ENCODE measurements around the gene ZNF774.
"Not testable (repeated sequence)": the region's sequence is repeated elsewhere in the genome, so short reads cannot be mapped to it uniquely, and the experiment has no call there.

ZNF774 gene

DNA sequence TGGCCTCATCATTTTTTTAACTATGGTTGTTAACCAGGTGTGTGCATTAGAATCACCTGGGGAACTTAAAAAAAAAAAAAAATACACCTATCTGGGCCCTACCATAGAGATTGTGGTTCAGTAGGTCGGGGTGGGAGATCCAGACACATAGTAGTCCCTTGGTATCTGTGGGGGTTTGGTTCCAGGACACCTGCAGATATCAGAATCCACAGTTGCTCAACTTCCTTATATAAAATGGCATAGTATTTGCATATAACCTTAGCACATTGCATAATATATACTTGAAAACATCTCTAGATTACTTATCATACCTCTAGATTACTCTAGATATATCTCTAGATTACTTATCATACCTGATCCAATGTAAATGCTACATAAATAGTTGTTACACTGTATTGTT lies 41.0 kb downstream of the ZNF774 start:
- no peak for DNase-seq (ENCODE audit: low read depth)

DNA sequence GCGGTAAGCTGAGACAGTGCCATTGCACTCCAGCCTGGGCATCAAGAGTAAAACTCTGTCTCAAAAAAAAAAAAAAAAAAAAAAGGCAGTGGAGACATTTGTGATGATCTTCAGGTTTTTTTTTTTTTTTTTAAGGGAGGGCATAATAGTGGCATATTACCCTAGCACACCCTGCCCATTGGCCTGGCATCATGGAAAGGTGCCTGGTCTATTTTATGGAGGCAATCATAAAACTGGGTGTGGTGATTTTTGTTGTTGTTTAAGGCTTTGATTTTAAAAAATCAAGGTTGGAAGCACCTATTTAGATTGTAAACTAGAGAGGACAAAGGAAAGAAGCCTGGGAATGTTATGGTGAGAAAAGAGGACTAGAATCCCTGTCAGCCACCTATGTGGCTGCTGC lies 42.0 kb downstream of the ZNF774 start:
- no peak for DNase-seq (ENCODE audit: low read depth)

- DNase-seq (ENCODE audit: low read depth), result no peak
Measured at GRCh38 chr15:90394748-90395442, 42.8 kb downstream of the ZNF774 start.

DNA sequence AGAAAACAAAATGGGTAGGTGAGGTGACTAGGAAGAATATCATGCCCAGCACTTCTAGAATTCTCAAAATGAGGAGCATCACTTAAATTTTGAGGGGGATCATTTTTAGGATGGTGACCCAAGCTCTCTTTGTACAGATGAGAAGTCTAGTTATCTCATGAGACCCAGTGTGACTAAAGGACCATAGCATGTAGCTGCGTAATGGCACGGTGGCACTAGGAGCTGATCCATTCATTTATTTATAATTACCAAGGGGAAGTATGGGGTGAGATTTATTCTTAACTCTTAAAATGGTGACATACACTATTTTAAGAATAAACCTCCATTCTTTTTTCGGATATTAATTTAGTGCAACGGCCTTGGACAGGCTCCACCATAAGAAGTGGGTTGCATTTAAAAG lies 44.2 kb downstream of the ZNF774 start:
- DNase-seq (ENCODE audit: low read depth), result no peak

DNA sequence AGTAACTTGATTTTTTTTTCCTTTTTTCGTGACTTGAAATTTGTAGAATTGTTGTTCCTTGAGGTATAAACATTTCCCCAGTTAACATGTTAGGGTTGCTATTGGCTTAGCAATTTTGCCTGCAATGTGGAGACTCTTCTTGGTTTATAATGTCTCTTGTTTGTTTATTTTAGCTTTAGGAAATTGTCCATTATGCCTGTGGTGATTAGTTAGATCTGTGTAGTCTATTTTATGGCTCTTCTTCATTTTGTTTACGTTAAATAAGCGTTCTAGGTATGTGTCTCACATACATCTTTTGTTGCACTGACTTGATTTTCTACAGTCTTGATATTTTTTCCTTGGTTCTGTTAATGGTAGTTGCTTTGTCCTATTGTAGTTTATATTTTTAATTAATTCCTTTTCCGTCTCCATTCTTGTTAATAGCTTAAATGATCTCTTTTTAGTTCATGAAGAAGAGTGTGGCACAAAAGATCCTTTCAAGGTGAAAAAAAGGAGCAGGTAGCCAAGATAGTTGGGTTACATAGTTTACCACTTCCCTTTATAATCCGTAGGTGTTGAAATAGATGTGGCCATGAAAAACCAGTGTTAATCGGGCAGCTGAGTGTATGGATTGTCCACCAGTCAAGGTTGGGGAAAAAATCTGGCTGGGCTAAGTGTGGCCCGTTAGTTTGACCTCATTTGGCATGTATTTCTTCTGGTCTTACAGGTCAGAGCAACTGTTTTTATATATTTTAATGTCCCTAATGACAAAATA lies 48.1 kb downstream of the ZNF774 start:
- DNase-seq (ENCODE audit: low read depth), result no peak

GRCh38 chr15:90400759-90401314 lies 48.8 kb downstream of the ZNF774 start:
- DNase-seq (ENCODE audit: low read depth), result no peak

- no peak for DNase-seq (ENCODE audit: low read depth)
Measured at GRCh38 chr15:90401495-90401894, 49.4 kb downstream of the ZNF774 start.

GRCh38 chr15:90402223-90402622 lies 50.1 kb downstream of the ZNF774 start:
- no peak for DNase-seq (ENCODE audit: low read depth)

DNA sequence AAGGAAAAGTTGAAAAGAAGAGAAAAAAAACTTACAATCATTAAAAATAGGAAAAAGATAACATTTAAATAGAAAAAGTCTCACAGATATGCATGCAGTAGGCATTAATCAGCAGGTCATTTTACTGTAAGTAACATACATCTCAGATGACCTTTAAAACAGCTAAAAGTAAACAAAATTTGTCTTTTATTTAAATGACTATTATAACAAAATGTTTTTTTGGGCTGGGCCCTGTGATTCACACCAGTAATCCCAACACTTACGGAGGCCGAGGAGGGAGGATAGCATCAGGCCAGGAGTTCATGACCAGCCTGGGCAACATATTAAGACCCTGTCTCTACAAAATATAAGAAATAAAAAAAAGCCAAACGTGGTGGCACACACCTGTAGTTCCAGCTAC lies 50.7 kb downstream of the ZNF774 start:
- DNase-seq (ENCODE audit: low read depth), result no peak

DNA sequence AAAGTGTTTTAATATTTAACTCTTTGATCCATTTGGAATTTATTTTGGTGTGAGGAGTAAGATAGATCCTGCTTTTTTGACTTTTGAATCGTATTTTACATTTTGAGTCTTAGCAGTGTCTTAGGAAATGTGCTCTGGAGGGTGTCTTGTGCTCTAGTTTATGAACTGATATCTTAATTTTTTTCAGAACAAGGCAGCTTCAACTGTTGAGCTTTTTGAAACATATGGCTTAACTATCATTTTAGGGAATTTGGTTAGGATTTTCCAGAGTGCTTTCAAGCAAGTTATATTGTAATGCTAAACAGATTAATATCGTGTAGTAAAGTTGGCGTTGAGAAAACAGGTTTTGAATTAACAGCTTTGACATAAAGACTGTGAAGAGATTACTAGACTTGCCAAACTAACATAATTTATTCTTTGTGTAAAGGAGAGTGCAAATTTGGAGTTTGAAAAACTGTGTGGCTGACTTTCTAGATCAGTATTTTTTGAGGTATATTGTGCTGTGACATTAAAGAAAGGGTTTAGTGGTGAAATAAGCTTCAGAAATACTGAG lies 53.0 kb downstream of the ZNF774 start:
- DNase-seq (ENCODE audit: low read depth), result no peak

GRCh38 chr15:90407336-90407735 lies 55.3 kb downstream of the ZNF774 start:
- DNase-seq (ENCODE audit: low read depth), result no peak

DNA sequence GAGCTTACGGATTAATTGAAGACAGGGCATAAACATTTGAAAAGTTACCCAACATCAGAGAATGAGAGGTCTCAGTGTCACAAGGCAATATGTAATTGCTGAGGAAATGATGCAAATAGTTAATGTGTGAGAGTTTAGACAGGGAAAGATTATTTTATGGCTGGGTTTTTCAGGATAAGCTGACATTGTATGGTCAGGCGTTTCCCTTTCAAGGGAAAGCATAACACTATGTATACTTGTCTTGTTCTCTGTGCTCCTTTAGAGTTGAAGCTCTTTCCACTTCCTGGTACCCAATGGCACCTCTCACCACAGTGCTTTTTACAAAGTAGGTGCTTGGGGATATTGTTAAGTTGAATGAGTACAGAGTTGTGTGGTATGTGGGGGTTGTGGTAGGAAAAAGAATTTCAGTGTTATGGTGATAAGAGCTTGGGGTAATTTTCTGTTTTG lies 55.8 kb downstream of the ZNF774 start:
- no peak for DNase-seq (ENCODE audit: low read depth)

- DNase-seq (ENCODE audit: low read depth), result no peak
Measured at GRCh38 chr15:90408657-90409056, 56.6 kb downstream of the ZNF774 start.

DNA sequence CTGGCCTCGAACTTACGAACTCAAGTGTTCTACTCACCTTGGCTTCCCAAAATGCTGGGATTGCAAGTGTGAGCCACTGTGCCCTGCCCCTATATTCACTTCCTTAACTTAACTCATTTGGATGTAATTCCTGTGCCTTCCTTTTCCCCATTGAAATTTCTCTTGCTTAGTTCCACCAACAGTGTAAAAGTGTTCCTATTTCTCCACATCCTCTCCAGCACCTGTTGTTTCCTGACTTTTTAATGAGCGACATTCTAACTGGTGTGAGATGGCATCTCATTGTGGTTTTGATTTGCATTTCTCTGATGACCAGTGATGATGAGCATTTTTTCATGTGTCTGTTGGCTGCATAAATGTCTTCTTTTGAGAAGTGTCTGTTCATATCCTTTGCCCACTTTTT lies 57.5 kb downstream of the ZNF774 start:
- DNase-seq (ENCODE audit: low read depth), result not testable (repeated sequence)

GRCh38 chr15:90410316-90410715 lies 58.2 kb downstream of the ZNF774 start:
- DNase-seq (ENCODE audit: low read depth), result not testable (repeated sequence)

DNA sequence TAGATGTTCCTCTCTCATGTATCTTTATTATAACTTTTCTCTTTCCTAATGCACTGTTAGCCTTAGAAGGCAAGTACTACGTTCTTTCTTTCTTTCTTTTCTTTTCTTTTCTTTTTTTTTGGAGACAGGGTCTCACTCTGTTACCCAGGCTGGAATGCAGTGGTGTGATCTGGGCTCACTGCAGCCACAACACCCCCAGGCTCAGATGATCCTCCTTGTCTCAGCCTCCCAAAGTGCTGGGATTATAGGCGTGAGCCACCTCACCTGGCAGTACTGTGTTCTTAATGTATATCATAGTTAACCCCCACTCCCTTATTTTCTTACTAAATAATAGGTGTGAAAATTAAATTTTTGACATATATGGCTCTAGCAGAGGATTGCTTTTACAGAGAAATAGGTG lies 59.1 kb downstream of the ZNF774 start:
- DNase-seq (ENCODE audit: low read depth), result no peak
